Ectodermal cell (in vitro differentiated cells): Measurements from ENCODE around the gene PLA2G3.
A peak's percentile ranks its signal among the peaks of the same experiment; 100 is the strongest.
"Not testable (repeated sequence)": the region's sequence is repeated elsewhere in the genome, so short reads cannot be mapped to it uniquely, and the experiment has no call there.

ENCODE experiments used
- H3K27ac ChIP-seq: 2 replicates; pipeline ENCODE4 v1.7.0; 2013; ENCODE audit warnings: mild to moderate bottlenecking, low read depth, low read length; ENCODE audit not compliant: insufficient read depth, poor library complexity, severe bottlenecking
- H3K27me3 ChIP-seq: 2 replicates; pipeline ENCODE4 v1.7.0; 2013; ENCODE audit warnings: mild to moderate bottlenecking, low read length; ENCODE audit not compliant: insufficient read depth, control insufficient read depth, poor library complexity, severe bottlenecking
- H3K36me3 ChIP-seq: one replicate; pipeline ENCODE4 v1.7.0; 2013; ENCODE audit warnings: low read length; ENCODE audit not compliant: control insufficient read depth, insufficient read depth
- H3K4me1 ChIP-seq: one replicate; pipeline ENCODE4 v1.7.0; 2013; ENCODE audit warnings: low read length; ENCODE audit not compliant: control insufficient read depth, insufficient read depth
- H3K4me3 ChIP-seq: 2 replicates; pipeline ENCODE4 v1.7.0; 2013; ENCODE audit warnings: low read depth, low read length, control low read depth; ENCODE audit not compliant: insufficient read depth
- H3K9me3 ChIP-seq: 2 replicates; pipeline ENCODE4 v1.7.0; 2013; ENCODE audit warnings: mild to moderate bottlenecking, low read length, moderate library complexity; ENCODE audit not compliant: control insufficient read depth
- WGBS, 2 experiments: methylation state at CpG; one replicate each; pipeline ENCODE4 v1.1.7; 2013; ENCODE audit warnings: missing lambda C conversion rate in 2 of 2; 5-methylcytosine and 5-hydroxymethylcytosine counted together

The PLA2G3 gene

DNA sequence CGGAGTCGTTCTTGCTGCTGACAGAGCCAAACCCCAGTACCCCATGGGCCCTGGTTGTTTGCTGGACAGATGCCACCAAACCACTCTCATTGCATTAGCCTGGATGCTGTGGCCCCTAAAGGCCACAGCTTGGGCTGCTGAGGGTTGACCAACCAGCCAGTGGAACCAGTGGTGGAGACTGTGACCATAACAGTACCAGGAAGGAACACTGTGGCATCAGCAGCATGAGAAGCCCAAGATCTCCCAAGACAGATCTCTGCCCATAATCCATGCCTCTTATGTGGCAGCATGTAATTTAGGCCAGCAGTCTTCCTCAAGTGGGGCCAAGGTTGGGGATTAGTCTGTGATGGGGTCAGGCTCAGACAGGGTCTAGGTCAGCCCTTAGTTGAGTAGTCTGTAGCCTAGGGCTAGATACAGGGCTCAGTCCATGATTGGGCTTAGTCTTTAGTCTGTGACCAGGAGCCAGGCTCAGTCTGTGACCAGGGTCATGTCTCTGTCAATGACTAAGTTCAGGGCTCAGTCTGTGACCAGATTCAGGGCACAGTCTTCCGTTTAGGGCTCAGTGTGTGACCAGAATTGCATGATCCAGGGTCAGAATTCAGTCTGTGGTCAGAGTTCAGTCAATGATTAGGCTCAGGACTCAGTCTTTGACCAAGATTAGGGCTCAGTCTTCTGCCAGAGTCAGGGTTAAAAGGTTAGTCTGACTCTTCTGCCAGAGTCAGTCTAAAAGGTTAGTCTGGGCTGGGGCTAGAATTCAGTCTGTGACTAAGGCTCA lies 22.1 kb downstream of the PLA2G3 start:
- H3K27ac ChIP-seq, result no peak overlapping the region

DNA sequence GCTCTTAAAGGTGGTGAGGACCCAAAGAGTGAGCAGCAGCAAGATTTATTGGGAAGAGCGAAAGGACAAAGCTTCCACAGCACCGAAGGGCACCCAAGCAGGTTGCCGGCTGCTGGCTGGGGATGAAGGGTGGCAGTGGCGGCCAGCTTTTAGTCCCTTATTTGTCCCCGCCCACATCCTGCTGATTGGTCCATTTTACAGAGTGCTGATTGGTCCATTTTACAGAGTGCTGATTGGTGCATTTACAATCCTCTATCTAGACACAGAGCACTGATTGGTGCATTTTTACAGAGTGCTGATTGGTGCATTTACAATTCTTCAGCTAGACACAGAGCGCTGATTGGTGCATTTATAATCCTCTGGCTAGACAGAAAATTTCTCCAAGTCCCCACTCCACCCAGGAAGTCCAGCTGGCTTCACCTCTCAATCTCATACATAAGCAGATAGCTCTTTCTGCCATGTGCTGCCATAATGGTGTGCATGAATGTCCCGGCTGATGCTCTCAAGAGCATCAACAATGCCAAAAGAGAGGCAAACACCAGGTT lies 27.7 kb downstream of the PLA2G3 start:
- H3K4me3 ChIP-seq, H3K4me1 ChIP-seq, H3K36me3 ChIP-seq, H3K9me3 ChIP-seq, H3K27ac ChIP-seq, H3K27me3 ChIP-seq: not testable (repeated sequence)
- 93 to 94% methylated on average over 7 of the region's 7 CpGs for WGBS, 2 experiments

More for the DNA sequence above, 22.1 kb downstream of the PLA2G3 start:
- Histone ChIP-seq H3K36me3 (no peaks in the 10 kb centered on the region), H3K4me1 (peaks cover 2% of the 10 kb centered on the region), H3K4me3 (no peak overlapping the region), H3K27me3 (no peaks in the 10 kb centered on the region), H3K9me3 (no peaks in the 10 kb centered on the region)
- WGBS, 2 experiments, result 91 to 92% methylated on average over 3 of the region's 3 CpGs

DNA sequence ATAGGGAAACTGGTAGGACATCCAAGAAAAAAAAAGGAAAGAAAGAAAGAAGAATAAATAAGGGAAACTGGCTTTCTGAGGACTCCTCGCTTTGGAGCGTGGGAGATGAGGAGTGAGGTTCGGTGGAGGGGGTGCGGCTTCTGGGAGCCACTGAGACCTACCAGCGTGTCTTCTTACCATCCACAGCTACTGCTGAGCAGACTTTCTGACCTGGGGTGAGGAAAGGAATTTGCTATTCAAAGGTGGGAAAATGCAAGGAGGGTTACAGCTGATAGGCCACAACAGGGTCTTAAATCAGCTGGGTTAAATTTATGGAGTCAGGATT lies 32.5 kb downstream of the PLA2G3 start:
- Histone ChIP-seq H3K4me3 (peak overlapping the region; percentile 47), H3K27ac (no peak overlapping the region), H3K27me3 (peaks cover 30% of the 10 kb centered on the region), H3K4me1 (peaks cover 3% of the 10 kb centered on the region), H3K36me3 (no peaks in the 10 kb centered on the region), H3K9me3 (no peaks in the 10 kb centered on the region)
- WGBS, 2 experiments, result 13% methylated on average over 5 of the region's 5 CpGs

DNA sequence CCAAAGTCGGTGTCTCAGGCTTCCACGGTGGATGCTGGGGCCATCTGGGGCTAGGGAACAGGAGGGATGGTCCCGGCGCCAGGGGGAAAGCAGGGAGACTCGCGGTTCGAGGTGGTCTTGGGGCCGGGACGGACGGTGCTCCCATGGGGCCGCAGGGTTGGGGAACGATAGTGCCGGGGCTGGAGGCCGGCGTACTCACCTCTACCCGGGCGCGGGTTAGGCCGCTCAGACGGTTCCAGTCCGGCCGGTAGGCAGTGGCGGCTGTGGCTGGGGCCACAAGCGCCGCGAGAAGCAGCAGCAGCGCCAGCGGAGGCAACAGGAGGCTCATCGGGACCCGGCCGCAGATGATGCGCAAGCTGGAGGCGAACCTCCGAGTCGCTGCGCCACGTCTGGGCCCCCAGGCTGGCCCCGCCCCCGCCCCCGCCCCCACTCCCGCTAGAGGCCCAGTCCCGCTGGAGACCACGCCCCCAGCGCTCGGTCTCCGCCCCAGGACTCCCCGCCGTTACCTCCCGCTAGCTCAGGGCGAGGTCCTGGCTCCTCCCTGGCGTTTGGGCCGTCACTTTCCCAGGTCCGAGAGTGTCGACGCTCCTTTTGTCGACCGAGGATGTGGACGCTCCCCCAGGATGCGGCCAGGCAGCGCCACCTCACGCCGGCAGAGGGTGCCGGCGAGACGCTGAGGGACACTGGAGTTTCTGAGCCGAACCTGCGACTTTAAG lies 33.0 kb downstream of the PLA2G3 start, which contains the start of gene SELENOM:
SELENOM (minus strand) TSS at position 391 of the 716 bp plus-strand sequence; CDS start at position 328, 63 bp downstream.
- H3K9me3 ChIP-seq, result no peaks in the 10 kb centered on the region
- H3K4me1 ChIP-seq, result peaks cover 3% of the 10 kb centered on the region
- H3K4me3 ChIP-seq, result peak within 1 kb of the TSS; percentile 47
- no peaks in the 10 kb centered on the region for H3K36me3 ChIP-seq
- peaks cover 30% of the 10 kb centered on the region for H3K27me3 ChIP-seq
- H3K27ac ChIP-seq, result no peak within 1 kb of the TSS
- 2% methylated on average over 67 of the region's 67 CpGs for WGBS, 2 experiments

DNA sequence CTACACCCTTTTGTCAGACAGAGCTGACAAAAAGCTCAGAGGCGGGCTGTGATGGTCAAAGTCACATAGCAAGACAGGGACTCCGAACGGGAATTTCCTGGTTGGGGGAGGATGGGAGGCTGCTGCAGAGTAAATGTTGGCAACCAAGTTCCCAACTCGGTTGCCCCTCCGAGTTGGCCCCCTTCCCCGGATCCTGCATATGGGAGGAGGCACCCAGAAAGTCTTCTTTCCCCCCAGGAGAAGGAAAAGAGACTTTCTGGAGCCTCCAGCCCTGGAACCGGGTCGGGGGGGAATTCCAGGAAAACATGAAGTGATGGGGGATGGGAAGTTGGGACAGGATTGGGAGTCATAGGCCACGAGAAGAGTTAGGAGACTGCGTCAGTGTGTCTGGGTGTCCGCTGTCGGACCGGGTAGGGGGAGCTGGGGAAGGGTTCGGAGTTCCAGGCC lies 33.6 kb downstream of the PLA2G3 start:
- 56% methylated on average over 14 of the region's 14 CpGs for WGBS, 2 experiments
- H3K27me3 ChIP-seq, result peaks cover 30% of the 10 kb centered on the region
- H3K9me3 ChIP-seq, result no peaks in the 10 kb centered on the region
- H3K4me1 ChIP-seq, result peaks cover 3% of the 10 kb centered on the region
- no peaks in the 10 kb centered on the region for H3K36me3 ChIP-seq
- peak overlapping the region; percentile 47 for H3K4me3 ChIP-seq
- no peak overlapping the region for H3K27ac ChIP-seq

DNA sequence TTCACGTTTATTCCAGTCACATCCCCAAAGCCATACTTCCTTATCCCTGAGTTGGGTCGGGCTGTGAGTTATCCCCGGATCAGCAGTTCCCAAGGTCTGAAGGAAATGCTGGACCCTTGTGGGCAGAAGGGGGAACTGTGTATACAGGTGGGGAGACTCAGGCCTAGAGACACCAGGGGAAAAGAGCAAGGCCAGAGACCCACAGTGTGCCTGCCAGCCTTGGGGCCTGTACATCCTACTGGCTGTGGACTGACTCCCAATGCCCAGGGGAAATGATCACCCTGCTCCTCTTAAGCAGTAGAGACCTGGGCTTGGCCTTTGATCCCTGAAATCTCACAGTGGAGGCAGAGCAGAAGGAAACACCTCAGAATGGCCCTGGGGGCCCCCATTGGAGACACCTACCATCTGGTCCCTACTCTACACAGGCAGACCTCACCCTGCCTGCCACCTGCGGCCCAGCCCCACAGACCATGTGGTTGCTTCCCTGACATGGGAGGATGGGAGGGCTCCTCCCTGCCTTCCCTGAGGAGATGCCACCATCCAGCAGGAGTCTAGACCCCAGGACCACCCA lies 34.2 kb downstream of the PLA2G3 start:
- H3K4me1 ChIP-seq, result peaks cover 3% of the 10 kb centered on the region
- WGBS, 2 experiments, result 78 to 80% methylated on average over 4 of the region's 4 CpGs
- no peak overlapping the region for H3K27ac ChIP-seq
- peaks cover 30% of the 10 kb centered on the region for H3K27me3 ChIP-seq
- no peak overlapping the region for H3K4me3 ChIP-seq
- no peaks in the 10 kb centered on the region for H3K9me3 ChIP-seq
- H3K36me3 ChIP-seq, result no peaks in the 10 kb centered on the region

DNA sequence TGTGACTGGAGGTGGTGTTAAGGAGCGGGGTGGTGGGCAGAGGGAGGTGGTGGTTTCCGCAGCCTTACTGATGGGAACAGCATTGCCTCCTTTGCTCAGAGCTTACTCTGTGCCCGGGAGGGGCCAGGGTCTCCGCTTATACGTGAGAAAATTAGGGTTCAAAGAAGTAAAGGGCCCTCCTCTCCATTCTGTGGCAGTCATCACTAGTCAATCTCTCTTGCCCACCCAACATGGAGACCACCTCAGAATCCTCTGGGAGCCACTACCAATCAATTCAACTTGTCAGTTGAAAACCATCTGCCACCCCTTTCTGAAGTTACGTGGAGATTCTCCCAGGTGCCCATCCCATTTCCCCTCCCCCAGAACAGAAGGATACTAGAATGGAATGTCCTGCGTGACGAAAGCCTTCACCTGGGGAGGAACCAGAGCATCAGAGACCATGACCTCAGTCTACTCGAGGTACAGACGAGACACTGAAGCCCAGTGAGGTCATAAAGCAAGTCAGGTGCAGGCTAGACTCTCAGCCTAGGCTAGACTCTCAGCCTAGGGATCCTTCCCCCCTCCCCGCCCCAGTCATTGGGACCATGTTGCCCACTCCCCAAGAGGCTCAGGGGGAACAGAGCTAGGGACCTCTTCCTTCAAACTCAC lies 34.9 kb downstream of the PLA2G3 start:
- Histone ChIP-seq H3K36me3 (no peaks in the 10 kb centered on the region), H3K4me3 (no peak overlapping the region), H3K27ac (no peak overlapping the region), H3K4me1 (peaks cover 3% of the 10 kb centered on the region), H3K27me3 (peaks cover 30% of the 10 kb centered on the region), H3K9me3 (no peaks in the 10 kb centered on the region)
- 74 to 77% methylated on average over 11 of the region's 11 CpGs for WGBS, 2 experiments

DNA sequence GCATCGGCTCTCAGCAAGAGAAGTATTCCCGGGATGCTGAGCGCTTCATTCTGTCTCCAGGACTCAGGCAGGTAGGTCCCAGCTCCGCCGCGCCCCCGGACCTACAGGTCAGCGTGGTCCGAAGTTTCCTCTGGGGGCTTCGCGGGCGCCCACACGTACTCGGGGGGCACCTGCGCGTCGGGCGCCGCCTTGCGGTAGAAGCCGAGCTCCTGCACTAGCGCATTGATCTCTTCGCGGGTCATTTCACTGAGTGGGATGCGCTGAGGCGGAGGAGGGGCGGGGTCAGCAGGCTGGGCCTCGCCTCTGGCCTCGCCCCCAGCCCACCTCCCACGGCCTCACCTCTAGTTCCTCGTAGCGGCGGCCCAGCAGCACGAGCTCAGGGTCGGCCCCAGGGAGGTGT lies 35.4 kb downstream of the PLA2G3 start:
- WGBS, 2 experiments, result 23 to 24% methylated on average over 35 of the region's 35 CpGs
- H3K36me3 ChIP-seq, result no peaks in the 10 kb centered on the region
- no peaks in the 10 kb centered on the region for H3K9me3 ChIP-seq
- peaks cover 3% of the 10 kb centered on the region for H3K4me1 ChIP-seq
- no peak overlapping the region for H3K27ac ChIP-seq
- H3K4me3 ChIP-seq, result no peak overlapping the region
- peaks cover 30% of the 10 kb centered on the region for H3K27me3 ChIP-seq

DNA sequence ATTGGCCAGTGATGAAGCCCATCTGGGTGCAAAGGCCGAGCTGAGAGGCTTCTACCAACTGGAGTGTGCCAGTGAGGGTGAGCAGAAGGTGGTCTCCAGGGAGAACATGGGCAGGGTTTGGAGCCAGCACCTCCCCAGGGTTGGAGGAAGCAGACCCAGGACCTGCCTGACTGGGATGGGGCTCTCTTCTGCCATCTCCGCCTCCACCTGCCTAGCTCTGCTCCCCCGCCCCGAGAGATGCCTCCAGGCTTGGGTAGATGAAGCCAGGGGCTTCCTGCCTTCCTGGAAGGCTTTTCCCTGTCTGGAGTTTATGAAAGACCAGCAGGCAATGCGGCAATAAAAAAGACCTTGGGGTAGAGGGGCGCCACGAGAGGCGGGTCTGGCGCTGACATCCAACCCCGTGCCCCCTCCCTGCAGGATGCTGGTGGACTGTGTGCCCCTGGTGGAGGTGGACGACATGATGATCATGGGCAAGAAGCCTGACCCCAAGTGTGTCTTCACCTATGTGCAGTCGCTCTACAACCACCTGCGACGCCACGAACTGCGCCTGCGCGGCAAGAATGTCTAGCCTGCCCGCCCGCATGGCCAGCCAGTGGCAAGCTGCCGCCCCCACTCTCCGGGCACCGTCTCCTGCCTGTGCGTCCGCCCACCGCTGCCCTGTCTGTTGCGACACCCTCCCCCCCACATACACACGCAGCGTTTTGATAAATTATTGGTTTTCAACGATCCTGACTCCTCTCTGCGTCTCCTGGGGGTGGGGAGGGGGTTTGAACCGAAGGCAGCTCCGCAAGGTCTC lies 36.2 kb downstream of the PLA2G3 start:
- Histone ChIP-seq H3K4me3 (no peak overlapping the region), H3K27ac (no peak overlapping the region), H3K9me3 (no peaks in the 10 kb centered on the region), H3K27me3 (peaks cover 30% of the 10 kb centered on the region), H3K36me3 (no peaks in the 10 kb centered on the region), H3K4me1 (peaks cover 3% of the 10 kb centered on the region)
- WGBS, 2 experiments, result 91 to 95% methylated on average over 33 of the region's 33 CpGs
